SK-N-MC (cell line): ENCODE results near the gene NAT9.

Source experiments
- EZH2 ChIP-seq: fragments of 200-600 bp; sonication (generic); IDR thresholded peaks from one replicate; pipeline ENCODE4 v1.6.1; 2017; ENCODE audit warnings: antibody characterized with exemption
- FOXP2 ChIP-seq: optimal IDR thresholded peaks from 2 replicates; pipeline ENCODE3; 2011; ENCODE audit warnings: mild to moderate bottlenecking, moderate library complexity; ENCODE audit not compliant: insufficient read depth; ENCODE audit errors: extremely low read length, control extremely low read depth
- POLR2AphosphoS5 ChIP-seq: IDR thresholded peaks from 2 replicates; pipeline ENCODE4 v1.6.1; 2012; ENCODE audit warnings: mild to moderate bottlenecking, low read depth, low read length, borderline replicate concordance

GRCh38 chr17:74779948-74780400 is 3.8 kb upstream of the NAT9 start:
- TF ChIP-seq EZH2 (no peak), POLR2AphosphoS5 (no peak), FOXP2 (no peak)
